H1 (cell line): ENCODE data around the gene MACROD2. TPM values are rescaled to one million over a fixed set of nuclear protein-coding genes. Genes with fewer than 3 reads are reported as not detected.

Experiments used
- CTCF ChIA-PET: fragments of 300-600 bp; sonication (Branson Sonifier 250); formaldehyde crosslinking; loops from one replicate; lab custom pipeline; 2021; ENCODE audit not compliant: partially characterized antibody; lab: Charles Lee
- POLR2A ChIA-PET: fragments of 300-600 bp; sonication (Branson Sonifier 250); formaldehyde crosslinking; loops from one replicate; lab custom pipeline; 2021; ENCODE audit warnings: inconsistent platforms; ENCODE audit not compliant: partially characterized antibody; lab: Charles Lee
- DNase-seq, 2 experiments: peaks; one replicate each; pipeline versions ENCODE4 v3.0.0 to v3.0.0-alpha.2; 2010 to 2022; ENCODE audit warnings: low spot score in 2 of 2, low read depth in 1 of 2, mixed read lengths in 1 of 2
- FAIRE-seq: peaks from 2 replicates; lab custom pipeline; 2011; peaks lifted over from hg19 to GRCh38; lab: Jason Lieb, UNC
- H2AFZ ChIP-seq: 2 replicates; pipeline ENCODE4 v1.8.1; 2012; ENCODE audit warnings: low read length, inconsistent platforms
- H2AK5ac ChIP-seq: 2 replicates; pipeline ENCODE4 v1.6.1; 2013; ENCODE audit warnings: low read depth, low read length
- H2BK120ac ChIP-seq: replicated peaks from 2 replicates; pipeline ENCODE3; 2013; ENCODE audit warnings: low read depth, low read length, inconsistent platforms
- H2BK12ac ChIP-seq: 2 replicates; pipeline ENCODE4 v1.6.1; 2013; ENCODE audit warnings: low read depth, low read length
- H2BK15ac ChIP-seq: 2 replicates; pipeline ENCODE4 v1.6.1; 2013; ENCODE audit warnings: low read length
- H2BK20ac ChIP-seq: 2 replicates; pipeline ENCODE4 v1.6.1; 2013; ENCODE audit warnings: low read length
- H2BK5ac ChIP-seq: 2 replicates; pipeline ENCODE4 v1.6.1; 2013; ENCODE audit warnings: low read depth, low read length
- H3K14ac ChIP-seq: 2 replicates; pipeline ENCODE4 v1.6.1; 2013; ENCODE audit warnings: inconsistent platforms; ENCODE audit not compliant: insufficient read length
- H3K18ac ChIP-seq: 2 replicates; pipeline ENCODE4 v1.6.1; 2013; ENCODE audit warnings: low read length; ENCODE audit errors: extremely low read depth
- H3K23ac ChIP-seq: 2 replicates; pipeline ENCODE4 v1.6.1; 2013; ENCODE audit warnings: inconsistent platforms; ENCODE audit not compliant: insufficient read length
- H3K23me2 ChIP-seq: 2 replicates; pipeline ENCODE4 v1.6.1; 2013; ENCODE audit warnings: low read depth, low read length
- H3K27ac ChIP-seq: 2 replicates; pipeline ENCODE4 v1.6.1; 2011; ENCODE audit warnings: low read depth, low read length, inconsistent platforms
- H3K27me3 ChIP-seq, 4 experiments: replicated peaks in 1 of 4; 1 replicate in 1 of 4; 2 replicates in 3 of 4; pipeline versions ENCODE4 v1.6.1 to v1.8.1; 2011 to 2013; ENCODE audit warnings: low read length in 3 of 4, mild to moderate bottlenecking in 3 of 4, inconsistent platforms in 2 of 4, mixed read lengths in 2 of 4, moderate library complexity in 1 of 4; ENCODE audit not compliant: control insufficient read depth in 3 of 4, insufficient read depth in 3 of 4; ENCODE audit errors: extremely low read depth in 1 of 4
- H3K36me3 ChIP-seq, 4 experiments: 2 replicates each; pipeline versions ENCODE4 v1.6.1 to v1.8.1; 2011 to 2013; ENCODE audit warnings: mild to moderate bottlenecking in 4 of 4, low read length in 3 of 4, moderate library complexity in 2 of 4, control low read depth in 1 of 4, inconsistent platforms in 1 of 4; ENCODE audit not compliant: insufficient read depth in 4 of 4, control insufficient read depth in 2 of 4
- H3K4ac ChIP-seq: replicated peaks from 2 replicates; pipeline ENCODE3; 2013; ENCODE audit warnings: low read length, low read depth, mixed read lengths, inconsistent platforms; ENCODE audit not compliant: insufficient read length
- H3K4me1 ChIP-seq, 4 experiments: replicated peaks in 1 of 4; 1 replicate in 1 of 4; 2 replicates in 3 of 4; pipeline versions ENCODE4 v1.6.1 to v1.8.1; 2011 to 2013; ENCODE audit warnings: low read length in 3 of 4, inconsistent platforms in 2 of 4, mixed read lengths in 1 of 4; ENCODE audit not compliant: insufficient read depth in 4 of 4, control insufficient read depth in 3 of 4
- H3K4me2 ChIP-seq, 2 experiments: 2 replicates each; pipeline versions ENCODE4 v1.6.1 to v1.8.1; 2011 to 2013; ENCODE audit warnings: low read depth in 2 of 2, low read length in 2 of 2, control low read depth in 1 of 2, inconsistent platforms in 1 of 2, mild to moderate bottlenecking in 1 of 2; ENCODE audit not compliant: insufficient read depth in 1 of 2
- H3K4me3 ChIP-seq, 4 experiments: fragments of 200-600, 300-600 bp in 1 of 4; sonication (generic), shearing (Covaris generic), sonication (Bioruptor Twin) in 1 of 4; 2 replicates each; pipeline versions ENCODE4 v1.5.1 to v1.8.1; 2011 to 2016; ENCODE audit warnings: low read length in 4 of 4, low read depth in 3 of 4, control low read depth in 2 of 4, inconsistent platforms in 2 of 4, mild to moderate bottlenecking in 2 of 4, mixed read lengths in 1 of 4, moderate library complexity in 1 of 4; ENCODE audit not compliant: insufficient read depth in 2 of 4; ENCODE audit errors: extremely low read depth in 1 of 4
- H3K56ac ChIP-seq: replicated peaks from 2 replicates; pipeline ENCODE3; 2013; ENCODE audit warnings: low read depth, mild to moderate bottlenecking, mixed read lengths, low read length, inconsistent platforms; ENCODE audit not compliant: insufficient read length
- H3K79me1 ChIP-seq: 2 replicates; pipeline ENCODE4 v1.6.1; 2013; ENCODE audit warnings: low read depth, low read length, control low read depth
- H3K79me2 ChIP-seq, 2 experiments: 2 replicates each; pipeline versions ENCODE4 v1.6.1 to v1.8.1; 2012 to 2013; ENCODE audit warnings: low read length in 2 of 2, mild to moderate bottlenecking in 2 of 2, inconsistent platforms in 1 of 2; ENCODE audit not compliant: insufficient read depth in 2 of 2, control insufficient read depth in 1 of 2
- H3K9ac ChIP-seq, 4 experiments: replicated peaks in 1 of 4; 1 replicate in 1 of 4; 2 replicates in 3 of 4; pipeline versions ENCODE4 v1.6.1 to v1.8.1; 2011 to 2013; ENCODE audit warnings: low read depth in 3 of 4, low read length in 3 of 4, control low read depth in 2 of 4, mild to moderate bottlenecking in 2 of 4, moderate library complexity in 2 of 4, inconsistent platforms in 1 of 4; ENCODE audit errors: extremely low read depth in 1 of 4
- H3K9me3 ChIP-seq, 2 experiments: 2 replicates each; pipeline versions ENCODE4 v1.6.1 to v1.8.1; 2012 to 2013; ENCODE audit warnings: mild to moderate bottlenecking in 2 of 2, moderate library complexity in 2 of 2, control low read depth in 1 of 2, inconsistent platforms in 1 of 2, low read depth in 1 of 2, low read length in 1 of 2, mixed read lengths in 1 of 2; ENCODE audit not compliant: insufficient read depth in 2 of 2
- H4K20me1 ChIP-seq, 2 experiments: replicated peaks in 1 of 2; 2 replicates each; pipeline versions ENCODE3 to v1.8.1; 2011 to 2013; ENCODE audit warnings: inconsistent platforms in 2 of 2, low read length in 2 of 2, mild to moderate bottlenecking in 1 of 2; ENCODE audit not compliant: insufficient read depth in 2 of 2, control insufficient read depth in 1 of 2
- H4K5ac ChIP-seq: 2 replicates; pipeline ENCODE4 v1.6.1; 2013; ENCODE audit warnings: low read length, low read depth, mixed read lengths, inconsistent platforms; ENCODE audit not compliant: insufficient read length
- H4K8ac ChIP-seq: 2 replicates; pipeline ENCODE4 v1.8.0; 2013; ENCODE audit warnings: mild to moderate bottlenecking, moderate library complexity, low read length, inconsistent platforms; ENCODE audit not compliant: insufficient read depth; ENCODE audit errors: extremely low read depth
- H4K91ac ChIP-seq: replicated peaks from 2 replicates; pipeline ENCODE3; 2013; ENCODE audit warnings: low read length, mixed read lengths, inconsistent platforms; ENCODE audit not compliant: insufficient read length
- BACH1 ChIP-seq: IDR thresholded peaks from 2 replicates; pipeline ENCODE4 v1.6.1; 2012; ENCODE audit warnings: low read length, improper control_type of control experiment
- BCL11A ChIP-seq, 2 experiments: IDR thresholded peaks; one replicate each; pipeline ENCODE4 v1.6.1; 2011; ENCODE audit warnings: low read depth in 2 of 2, low read length in 2 of 2, mild to moderate bottlenecking in 2 of 2
- CHD1 ChIP-seq: IDR thresholded peaks from 2 replicates; pipeline ENCODE4 v1.6.1; 2012; ENCODE audit warnings: low read depth, low read length, improper control_type of control experiment
- CHD2 ChIP-seq: IDR thresholded peaks from 2 replicates; pipeline ENCODE4 v1.6.1; 2012; ENCODE audit warnings: low read length, improper control_type of control experiment
- EGR1 ChIP-seq: IDR thresholded peaks from 2 replicates; pipeline ENCODE4 v1.6.1; 2011; ENCODE audit warnings: low read depth, low read length, borderline replicate concordance
- HDAC6 ChIP-seq: IDR thresholded peaks from one replicate; pipeline ENCODE4 v1.7.1; 2012; ENCODE audit warnings: low read depth, mild to moderate bottlenecking, inconsistent platforms, low read length, moderate library complexity
- JUN ChIP-seq: IDR thresholded peaks from 2 replicates; pipeline ENCODE4 v1.6.1; 2011; ENCODE audit warnings: low read depth, mild to moderate bottlenecking, improper control_type of control experiment, low read length
- NRF1 ChIP-seq: IDR thresholded peaks from 2 replicates; pipeline ENCODE4 v1.6.1; 2011; ENCODE audit warnings: mild to moderate bottlenecking, low read depth, low read length, improper control_type of control experiment
- SAP30 ChIP-seq: fragments of 300-600 bp; sonication (generic); IDR thresholded peaks from 2 replicates; pipeline ENCODE4 v1.7.1; 2012; ENCODE audit warnings: low read length, moderate library complexity, mild to moderate bottlenecking, inconsistent platforms; ENCODE audit not compliant: insufficient read depth, insufficient replicate concordance
- SP1 ChIP-seq: IDR thresholded peaks from 2 replicates; pipeline ENCODE4 v1.6.1; 2011; ENCODE audit warnings: low read depth, low read length
- SUZ12 ChIP-seq: fragments of 200-600 bp; sonication (generic); IDR thresholded peaks from 2 replicates; pipeline ENCODE4 v1.6.1; 2012; ENCODE audit warnings: mild to moderate bottlenecking, inconsistent platforms, low read length, moderate library complexity, mixed read lengths
- TAF1 ChIP-seq: IDR thresholded peaks from 2 replicates; pipeline ENCODE4 v1.6.1; 2011; ENCODE audit warnings: mild to moderate bottlenecking, low read depth, low read length
- WGBS, 2 experiments: shearing (Covaris generic) in 1 of 2; methylation state at CpG; one replicate each; pipeline versions ENCODE4 v1.1.6 to v1.1.7; 2013 to 2015; ENCODE audit warnings: low lambda C conversion rate in 2 of 2, mixed read lengths in 2 of 2, inconsistent platforms in 1 of 2, low coverage in 1 of 2, missing lambda C conversion rate in 1 of 2; ENCODE audit not compliant: insufficient replicate concordance in 2 of 2, insufficient coverage in 1 of 2, insufficient read length in 1 of 2; ENCODE audit errors: extremely low coverage in 1 of 2, missing lambda C conversion rate in 1 of 2; 5-methylcytosine and 5-hydroxymethylcytosine counted together
- polyA plus RNA-seq, 7 experiments: library from polyadenylated mRNA; depleted of rRNA in 3 of 7; stranded (reverse) in 5 of 7; unstranded in 2 of 7; fragments of >200 nt in 5 of 7; fragments of 200-250 nt in 2 of 7; gene quantifications; 1 replicate in 5 of 7; 2 replicates in 1 of 7; 4 replicates in 1 of 7; pipeline versions ENCODE4 v1.2.1 to v1.2.3, GENCODE V29; 2011 to 2013; ENCODE audit warnings: missing spikeins in 2 of 7, mixed read lengths in 2 of 7
- total RNA-seq: library from RNA; stranded (reverse); fragmentation: NEBNext Ultra II Directional; extraction: Animal tissue kit (Norgen Biotek cat#: 25700); gene quantifications from 2 replicates; pipeline ENCODE4 v1.2.1, GENCODE V29; 2021
- TF ChIP-seq, protein P1 (sequence below): IDR thresholded peaks from 2 replicates; pipeline ENCODE4 v1.6.1; 2011; ENCODE audit warnings: low read length, improper control_type of control experiment
- TF ChIP-seq, protein P2 (sequence below): IDR thresholded peaks from 2 replicates; pipeline ENCODE4 v1.6.1; 2011; ENCODE audit warnings: low read depth, mild to moderate bottlenecking, low read length; ENCODE audit not compliant: insufficient read depth

The MACROD2 gene
- total and polyA plus RNA-seq, 2 of the 8 experiments (the other 6 are each of a cell fraction or from before 2014, with no cell fraction given), result 0.70 to 3.9 TPM

GRCh38 chr20:14960831-14961230 lies 965.5 kb downstream of the MACROD2 start:
- Histone ChIP-seq H3K14ac (no peak overlapping the region), H3K4ac (no peak overlapping the region), H3K23ac (no peak overlapping the region), H2BK12ac (no peak overlapping the region), H3K9me3 (no peaks in the 10 kb centered on the region), H3K36me3 (no peaks in the 10 kb centered on the region), H3K56ac (no peak overlapping the region), H4K5ac (no peak overlapping the region), H4K91ac (no peak overlapping the region), H3K79me2 (no peaks in the 10 kb centered on the region), H4K20me1 (no peaks in the 10 kb centered on the region), H2BK5ac (no peak overlapping the region), H3K9ac (no peak overlapping the region), H3K23me2 (peaks cover 2% of the 10 kb centered on the region; the same call in 1 of the 2 replicates), H2BK20ac (no peak overlapping the region), H4K8ac (no peak overlapping the region), H3K4me3 (no peak overlapping the region), H3K4me2 (no peak overlapping the region), H3K18ac (no peak overlapping the region), H2AK5ac (no peak overlapping the region), H3K4me1 (peaks cover 0 to 6% (median 2%) of the 10 kb centered on the region in 4 experiments; a peak in 3 of 7 replicates), H3K79me1 (no peaks in the 10 kb centered on the region), H2BK15ac (no peak overlapping the region), H2AFZ (no peak overlapping the region), H3K27ac (no peak overlapping the region), H3K27me3 (no peaks in the 10 kb centered on the region), H2BK120ac (no peak overlapping the region)
- CTCF ChIA-PET, result interaction anchor here (0.6 kb wide), 1 partner anchor 1298 kb away, joined by 3 read pairs; no protein-coding TSS in a partner anchor
- POLR2A ChIA-PET, result no interaction called here
- 94% methylated on average over 3 of the region's 3 CpGs; no CpG with 5 or more reads in 1 of the 2 experiments for WGBS, 2 experiments
- no peak for FAIRE-seq
- DNase-seq, result no peak
- no peak for TF ChIP-seq SP1
- TF ChIP-seq TAF1, result no peak
- TF ChIP-seq, protein P1, sequence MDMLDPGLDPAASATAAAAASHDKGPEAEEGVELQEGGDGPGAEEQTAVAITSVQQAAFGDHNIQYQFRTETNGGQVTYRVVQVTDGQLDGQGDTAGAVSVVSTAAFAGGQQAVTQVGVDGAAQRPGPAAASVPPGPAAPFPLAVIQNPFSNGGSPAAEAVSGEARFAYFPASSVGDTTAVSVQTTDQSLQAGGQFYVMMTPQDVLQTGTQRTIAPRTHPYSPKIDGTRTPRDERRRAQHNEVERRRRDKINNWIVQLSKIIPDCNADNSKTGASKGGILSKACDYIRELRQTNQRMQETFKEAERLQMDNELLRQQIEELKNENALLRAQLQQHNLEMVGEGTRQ, result no peak
- no peak for TF ChIP-seq HDAC6
- TF ChIP-seq CHD2, result no peak
- no peak for TF ChIP-seq JUN
- no peak for TF ChIP-seq CHD1
- TF ChIP-seq BCL11A (IDR thresholded peaks at IDR 0.05; ENCODE audit: low read depth in 2 of 2, low read length in 2 of 2), result no peak
- no peak for TF ChIP-seq NRF1
- TF ChIP-seq SUZ12, result no peak
- no peak for TF ChIP-seq BACH1
- TF ChIP-seq SAP30, result no peak
- TF ChIP-seq, protein P2, sequence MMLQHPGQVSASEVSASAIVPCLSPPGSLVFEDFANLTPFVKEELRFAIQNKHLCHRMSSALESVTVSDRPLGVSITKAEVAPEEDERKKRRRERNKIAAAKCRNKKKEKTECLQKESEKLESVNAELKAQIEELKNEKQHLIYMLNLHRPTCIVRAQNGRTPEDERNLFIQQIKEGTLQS, result no peak
- no peak for TF ChIP-seq EGR1
